HepG2 (cell line): ENCODE data around the gene PSMB11. TPM values are rescaled to one million over a fixed set of nuclear protein-coding genes. Genes with fewer than 3 reads are reported as not detected.

Source experiments
- polyA plus RNA-seq, 8 experiments: library from polyadenylated mRNA; depleted of rRNA in 3 of 8; stranded (reverse) in 7 of 8; unstranded in 1 of 8; fragments of >200 nt; fragmentation: Illumina TruSeq in 4 of 8; extraction: Trizol in 4 of 8; gene quantifications; 2 replicates each; pipeline versions ENCODE4 v1.2.1 to v1.2.3, GENCODE V29; 2011 to 2016; ENCODE audit warnings: low read depth in 4 of 8, missing spikeins in 1 of 8, mixed read lengths in 1 of 8; ENCODE audit not compliant: insufficient read depth in 1 of 8
- total RNA-seq, 5 experiments: library from RNA; depleted of rRNA; stranded (reverse); fragments of >200 nt; fragmentation: Illumina TruSeq; extraction: Trizol; gene quantifications; 2 replicates each; pipeline ENCODE4 v1.2.3, GENCODE V29; 2016; ENCODE audit warnings: low read depth in 1 of 5

The PSMB11 gene
- total and polyA plus RNA-seq, 2 of the 13 experiments (the other 11 are each of a cell fraction or from before 2014, with no cell fraction given), result not detected

Other genes starting within 250 kb of the PSMB11 start
- gene SLC7A7, start 226.8 kb upstream of the PSMB11 start, total RNA-seq (2016; rRNA removed; fragmentation: Illumina TruSeq; extraction: Trizol), result 0.07 and 0.13 TPM in 2 replicates
- 0.63 and 1.1 TPM in 2 replicates for gene SLC7A7, start 226.8 kb upstream of the PSMB11 start, polyA plus RNA-seq (2011; rRNA removed)
- gene MRPL52, start 212.3 kb upstream of the PSMB11 start, total RNA-seq (2016; rRNA removed; fragmentation: Illumina TruSeq; extraction: Trizol), result 329 and 420 TPM in 2 replicates
- gene MRPL52, start 212.3 kb upstream of the PSMB11 start, polyA plus RNA-seq (2011; rRNA removed), result 118 and 123 TPM in 2 replicates
- gene MMP14, start 205.6 kb upstream of the PSMB11 start, total RNA-seq (2016; rRNA removed; fragmentation: Illumina TruSeq; extraction: Trizol), result 1.6 and 5.2 TPM in 2 replicates
- 9.8 and 11.3 TPM in 2 replicates for gene MMP14, start 205.6 kb upstream of the PSMB11 start, polyA plus RNA-seq (2011; rRNA removed)
- 8.6 and 16.9 TPM in 2 replicates for gene LRP10, start 170.5 kb upstream of the PSMB11 start, total RNA-seq (2016; rRNA removed; fragmentation: Illumina TruSeq; extraction: Trizol)
- gene LRP10, start 170.5 kb upstream of the PSMB11 start, polyA plus RNA-seq (2011; rRNA removed), result 45.2 and 80.6 TPM in 2 replicates
- gene REM2, start 159.0 kb upstream of the PSMB11 start, total RNA-seq (2016; rRNA removed; fragmentation: Illumina TruSeq; extraction: Trizol), result not detected in 2 replicates
- gene REM2, start 159.0 kb upstream of the PSMB11 start, polyA plus RNA-seq (2011; rRNA removed), result 0.20 and 0.31 TPM in 2 replicates
- gene RBM23, start 123.1 kb upstream of the PSMB11 start, total RNA-seq (2016; rRNA removed; fragmentation: Illumina TruSeq; extraction: Trizol), result 0.52 and 1.5 TPM in 2 replicates
- 2.1 and 2.9 TPM in 2 replicates for gene RBM23, start 123.1 kb upstream of the PSMB11 start, polyA plus RNA-seq (2011; rRNA removed)
- gene PRMT5, start 112.8 kb upstream of the PSMB11 start, total RNA-seq (2016; rRNA removed; fragmentation: Illumina TruSeq; extraction: Trizol), result 210 and 289 TPM in 2 replicates
- gene PRMT5, start 112.8 kb upstream of the PSMB11 start, polyA plus RNA-seq (2011; rRNA removed), result 329 and 354 TPM in 2 replicates
- 130 and 141 TPM in 2 replicates for gene HAUS4, start 85.1 kb upstream of the PSMB11 start, total RNA-seq (2016; rRNA removed; fragmentation: Illumina TruSeq; extraction: Trizol)
- gene HAUS4, start 85.1 kb upstream of the PSMB11 start, polyA plus RNA-seq (2011; rRNA removed), result 64.7 and 74.4 TPM in 2 replicates
- 109 and 157 TPM in 2 replicates for gene AJUBA, start 59.7 kb upstream of the PSMB11 start, total RNA-seq (2016; rRNA removed; fragmentation: Illumina TruSeq; extraction: Trizol)
- 241 and 315 TPM in 2 replicates for gene AJUBA, start 59.7 kb upstream of the PSMB11 start, polyA plus RNA-seq (2011; rRNA removed)
- gene C14orf93, start 32.1 kb upstream of the PSMB11 start, total RNA-seq (2016; rRNA removed; fragmentation: Illumina TruSeq; extraction: Trizol), result 10.8 and 11.4 TPM in 2 replicates
- 19.8 and 22.5 TPM in 2 replicates for gene C14orf93, start 32.1 kb upstream of the PSMB11 start, polyA plus RNA-seq (2011; rRNA removed)
- gene PSMB5, start 7.3 kb upstream of the PSMB11 start, total RNA-seq (2016; rRNA removed; fragmentation: Illumina TruSeq; extraction: Trizol), result 871 and 1,316 TPM in 2 replicates
- gene PSMB5, start 7.3 kb upstream of the PSMB11 start, polyA plus RNA-seq (2011; rRNA removed), result 566 and 705 TPM in 2 replicates
- gene CDH24, start 15.3 kb downstream of the PSMB11 start, total RNA-seq (2016; rRNA removed; fragmentation: Illumina TruSeq; extraction: Trizol), result 0.41 and 0.69 TPM in 2 replicates
- gene CDH24, start 15.3 kb downstream of the PSMB11 start, polyA plus RNA-seq (2011; rRNA removed), result 0.99 and 1.2 TPM in 2 replicates
- gene ACIN1, start 52.9 kb downstream of the PSMB11 start, total RNA-seq (2016; rRNA removed; fragmentation: Illumina TruSeq; extraction: Trizol), result 102 and 165 TPM in 2 replicates
- gene ACIN1, start 52.9 kb downstream of the PSMB11 start, polyA plus RNA-seq (2011; rRNA removed), result 183 and 222 TPM in 2 replicates
- 206 and 299 TPM in 2 replicates for gene C14orf119, start 53.3 kb downstream of the PSMB11 start, total RNA-seq (2016; rRNA removed; fragmentation: Illumina TruSeq; extraction: Trizol)
- gene C14orf119, start 53.3 kb downstream of the PSMB11 start, polyA plus RNA-seq (2011; rRNA removed), result 104 and 117 TPM in 2 replicates
- not detected in 2 replicates for gene CIROP, start 62.8 kb downstream of the PSMB11 start, total RNA-seq (2016; rRNA removed; fragmentation: Illumina TruSeq; extraction: Trizol)
- gene CIROP, start 62.8 kb downstream of the PSMB11 start, polyA plus RNA-seq (2011; rRNA removed), result 0.07 and 0.14 TPM in 2 replicates
- 0.11 TPM in 1 of 2 replicates, not detected in the other for gene CEBPE, start 77.0 kb downstream of the PSMB11 start, total RNA-seq (2016; rRNA removed; fragmentation: Illumina TruSeq; extraction: Trizol)
- gene CEBPE, start 77.0 kb downstream of the PSMB11 start, polyA plus RNA-seq (2011; rRNA removed), result 0.09 and 0.10 TPM in 2 replicates
- not detected in 2 replicates for gene SLC7A8, start 141.4 kb downstream of the PSMB11 start, total RNA-seq (2016; rRNA removed; fragmentation: Illumina TruSeq; extraction: Trizol)
- gene SLC7A8, start 141.4 kb downstream of the PSMB11 start, polyA plus RNA-seq (2011; rRNA removed), result 0.03 and 0.25 TPM in 2 replicates
- not detected in 2 replicates for gene RNF212B, start 195.7 kb downstream of the PSMB11 start, total RNA-seq (2016; rRNA removed; fragmentation: Illumina TruSeq; extraction: Trizol)
- gene RNF212B, start 195.7 kb downstream of the PSMB11 start, polyA plus RNA-seq (2011; rRNA removed), result 0.05 TPM in 1 of 2 replicates, not detected in the other
- 13.6 and 14.5 TPM in 2 replicates for gene HOMEZ, start 243.9 kb downstream of the PSMB11 start, total RNA-seq (2016; rRNA removed; fragmentation: Illumina TruSeq; extraction: Trizol)
- gene HOMEZ, start 243.9 kb downstream of the PSMB11 start, polyA plus RNA-seq (2011; rRNA removed), result 31.8 and 35.0 TPM in 2 replicates